Lower leg skin (tissue), 3 donors: Measurements from ENCODE around the gene ADGRE3.

Experiments used
- POLR2A ChIP-seq, 2 donors: fragments of 450-650 bp; IDR thresholded peaks; one replicate each; pipeline ENCODE4 v1.6.1; 2016 to 2017; ENCODE audit warnings: antibody characterized with exemption in 2 of 2, mild to moderate bottlenecking in 1 of 2, moderate library complexity in 1 of 2
- TF ChIP-seq, protein P1 (sequence below), 3 donors: fragments of 450-650 bp; IDR thresholded peaks; one replicate each; pipeline ENCODE4 v1.5.1; 2016; ENCODE audit warnings: antibody characterized with exemption in 3 of 3, mild to moderate bottlenecking in 3 of 3, moderate library complexity in 2 of 3

DNA sequence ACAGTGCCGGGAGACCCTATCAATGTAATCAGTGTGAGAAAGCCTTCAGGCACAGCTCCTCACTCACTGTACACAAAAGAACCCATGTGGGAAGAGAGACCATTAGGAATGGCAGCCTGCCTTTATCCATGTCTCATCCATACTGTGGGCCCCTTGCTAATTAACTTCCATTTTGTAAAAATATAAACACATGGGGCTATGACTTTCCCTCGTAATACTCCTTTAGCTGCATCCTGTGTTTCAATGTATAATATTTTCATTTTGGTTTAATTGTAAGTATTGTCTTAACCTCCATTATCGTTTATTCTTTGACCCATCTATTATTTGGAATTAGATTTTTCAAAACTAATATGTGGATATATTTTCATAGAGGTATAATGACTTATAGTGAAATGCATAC is 44.5 kb upstream of the ADGRE3 start:
- TF ChIP-seq POLR2A (IDR thresholded peaks at IDR 0.05), result no peak
- TF ChIP-seq, protein P1, sequence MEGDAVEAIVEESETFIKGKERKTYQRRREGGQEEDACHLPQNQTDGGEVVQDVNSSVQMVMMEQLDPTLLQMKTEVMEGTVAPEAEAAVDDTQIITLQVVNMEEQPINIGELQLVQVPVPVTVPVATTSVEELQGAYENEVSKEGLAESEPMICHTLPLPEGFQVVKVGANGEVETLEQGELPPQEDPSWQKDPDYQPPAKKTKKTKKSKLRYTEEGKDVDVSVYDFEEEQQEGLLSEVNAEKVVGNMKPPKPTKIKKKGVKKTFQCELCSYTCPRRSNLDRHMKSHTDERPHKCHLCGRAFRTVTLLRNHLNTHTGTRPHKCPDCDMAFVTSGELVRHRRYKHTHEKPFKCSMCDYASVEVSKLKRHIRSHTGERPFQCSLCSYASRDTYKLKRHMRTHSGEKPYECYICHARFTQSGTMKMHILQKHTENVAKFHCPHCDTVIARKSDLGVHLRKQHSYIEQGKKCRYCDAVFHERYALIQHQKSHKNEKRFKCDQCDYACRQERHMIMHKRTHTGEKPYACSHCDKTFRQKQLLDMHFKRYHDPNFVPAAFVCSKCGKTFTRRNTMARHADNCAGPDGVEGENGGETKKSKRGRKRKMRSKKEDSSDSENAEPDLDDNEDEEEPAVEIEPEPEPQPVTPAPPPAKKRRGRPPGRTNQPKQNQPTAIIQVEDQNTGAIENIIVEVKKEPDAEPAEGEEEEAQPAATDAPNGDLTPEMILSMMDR (IDR thresholded peaks at IDR 0.05), result no peak
